K562 (cell line): Measurements from ENCODE around the gene THEMIS. TPM values are rescaled to one million over a fixed set of nuclear protein-coding genes. Genes with fewer than 3 reads are reported as not detected.

ENCODE experiments used
- ATAC-seq: fragments of 200-7000 bp; cut with Tn5 transposase; 3 replicates; pipeline ENCODE4 v1.9.1; 2020; ENCODE audit warnings: moderate library complexity
- BruUV-seq: library from RNA; stranded (reverse); fragments of 400-500 nt; replicated peaks from 2 replicates; lab custom pipeline; 2021; lab: Mats Ljungman, UMichigan
- CTCF ChIA-PET: fragments of 300-600 bp; formaldehyde crosslinking; extraction: SDS; loops from one replicate; lab custom pipeline; 2021; ENCODE audit warnings: low intra/inter-chr PET ratio; lab: Yijun Ruan, JAX
- POLR2A ChIA-PET: fragments of 300-600, 350-650 bp; sonication (Branson Sonifier 250); formaldehyde crosslinking; extraction: SDS; loops from one replicate; lab custom pipeline; 2021; ENCODE audit warnings: antibody characterized with exemption, inconsistent platforms; lab: Yijun Ruan, JAX
- DNase-seq, 4 experiments: peaks; one replicate each; pipeline versions ENCODE4 v3.0.0 to v3.0.0-alpha.2; 2011 to 2018; ENCODE audit warnings: low spot score in 3 of 4, mixed read lengths in 3 of 4; ENCODE audit errors: extremely low read depth in 1 of 4
- FAIRE-seq: peaks from 2 replicates; lab custom pipeline; 2011; peaks lifted over from hg19 to GRCh38; lab: Jason Lieb, UNC
- H2AFZ ChIP-seq: 2 replicates; pipeline ENCODE4 v1.6.0; 2011; ENCODE audit warnings: low read depth, low read length, control low read depth, inconsistent platforms
- H3K27ac ChIP-seq: fragments of 200-600 bp; 3 replicates; pipeline ENCODE4 v1.8.0; 2011; ENCODE audit warnings: low read depth, mild to moderate bottlenecking, control low read depth, inconsistent platforms, low read length, moderate library complexity, mixed read lengths; ENCODE audit errors: extremely low read depth
- H3K27me3 ChIP-seq, 2 experiments: fragments of 300-600 bp in 1 of 2; 2 replicates in 1 of 2; 3 replicates in 1 of 2; pipeline versions ENCODE4 v1.6.0 to v1.8.0; 2011; ENCODE audit warnings: inconsistent platforms in 2 of 2, low read length in 2 of 2, mild to moderate bottlenecking in 1 of 2, mixed read lengths in 1 of 2, moderate library complexity in 1 of 2; ENCODE audit not compliant: control insufficient read depth in 2 of 2, insufficient read depth in 2 of 2
- H3K36me3 ChIP-seq: fragments of 300-600 bp; 3 replicates; pipeline ENCODE4 v1.8.0; 2011; ENCODE audit warnings: mild to moderate bottlenecking, low read length, inconsistent platforms; ENCODE audit not compliant: control insufficient read depth, insufficient read depth
- H3K4me1 ChIP-seq, 2 experiments: fragments of 200-600 bp in 1 of 2; replicated peaks in 1 of 2; 2 replicates in 1 of 2; 3 replicates in 1 of 2; pipeline versions ENCODE4 v1.5.1 to v1.8.0; 2011; ENCODE audit warnings: inconsistent platforms in 2 of 2, low read length in 2 of 2, mild to moderate bottlenecking in 1 of 2, mixed read lengths in 1 of 2, moderate library complexity in 1 of 2; ENCODE audit not compliant: control insufficient read depth in 2 of 2, insufficient read depth in 2 of 2
- H3K4me2 ChIP-seq: 2 replicates; pipeline ENCODE4 v1.6.1; 2011; ENCODE audit warnings: low read length, control low read depth, inconsistent platforms, mixed read lengths; ENCODE audit not compliant: insufficient read depth
- H3K4me3 ChIP-seq: fragments of 200-600 bp; sonication (generic), shearing (Covaris generic); 2 replicates; pipeline ENCODE4 v1.5.1; 2016; ENCODE audit warnings: control low read depth, inconsistent platforms
- H3K79me2 ChIP-seq: fragments of 200-600 bp; 3 replicates; pipeline ENCODE4 v1.8.0; 2011; ENCODE audit warnings: low read length, inconsistent platforms; ENCODE audit not compliant: control insufficient read depth, insufficient read depth
- H3K9ac ChIP-seq, 2 experiments: 2 replicates each; pipeline versions ENCODE4 v1.6.0 to v1.6.1; 2011; ENCODE audit warnings: low read depth in 2 of 2, low read length in 2 of 2, control low read depth in 1 of 2, inconsistent platforms in 1 of 2, mild to moderate bottlenecking in 1 of 2, mixed read lengths in 1 of 2; ENCODE audit not compliant: insufficient read depth in 1 of 2
- H3K9me1 ChIP-seq: one replicate; pipeline ENCODE4 v1.6.0; 2011; ENCODE audit warnings: inconsistent platforms, mild to moderate bottlenecking, low read length, moderate library complexity; ENCODE audit not compliant: control insufficient read depth, insufficient read depth
- H3K9me3 ChIP-seq: replicated peaks from 2 replicates; pipeline ENCODE4 v1.5.1; 2011; ENCODE audit warnings: low read depth, low read length, inconsistent platforms; ENCODE audit not compliant: control insufficient read depth, insufficient read depth
- H4K20me1 ChIP-seq: replicated peaks from 2 replicates; pipeline ENCODE4 v1.6.1; 2011; ENCODE audit warnings: low read length, inconsistent platforms, mixed read lengths; ENCODE audit not compliant: control insufficient read depth, insufficient read depth
- EP400 ChIP-seq: fragments of 450-650 bp; IDR thresholded peaks from 2 replicates; pipeline ENCODE4 v1.6.1; 2017; ENCODE audit warnings: antibody characterized with exemption, mild to moderate bottlenecking, moderate library complexity
- NFIX ChIP-seq: fragments of 250-450 bp; sonication (Bioruptor Pico); IDR thresholded peaks from 2 replicates; pipeline ENCODE4 v1.4.0; 2020; ENCODE audit warnings: low read depth, mild to moderate bottlenecking, moderate library complexity
- RBBP5 ChIP-seq: fragments of 200-600 bp; sonication (generic); IDR thresholded peaks from 2 replicates; pipeline ENCODE4 v1.6.1; 2012; ENCODE audit warnings: borderline replicate concordance, mild to moderate bottlenecking, low read length, control low read depth, inconsistent platforms; ENCODE audit not compliant: insufficient read depth, poor library complexity, severe bottlenecking
- RBM17 ChIP-seq: fragments of 200-400 bp; formaldehyde crosslinking; IDR thresholded peaks from 2 replicates; pipeline ENCODE4 v1.6.1; 2017; ENCODE audit warnings: low read depth, mild to moderate bottlenecking, low read length, borderline replicate concordance
- THRA ChIP-seq: fragments of 450-650 bp; IDR thresholded peaks from 2 replicates; pipeline ENCODE4 v1.6.1; 2017; ENCODE audit warnings: mild to moderate bottlenecking, moderate library complexity
- XRCC4 ChIP-seq: IDR thresholded peaks from one replicate; pipeline ENCODE4 v1.6.1; 2011; ENCODE audit not compliant: insufficient read depth, insufficient read length; ENCODE audit errors: extremely low read depth
- ZNF282 ChIP-seq: sonication (generic); formaldehyde crosslinking; IDR thresholded peaks from 2 replicates; pipeline ENCODE4 v1.8.1; 2023; ENCODE audit warnings: missing genetic modification reagents
- ZNF764 ChIP-seq: fragments of 250-450 bp; sonication (Bioruptor Pico); IDR thresholded peaks from 2 replicates; pipeline ENCODE4 v1.4.0; 2020; ENCODE audit warnings: low read depth, mild to moderate bottlenecking, moderate library complexity
- ZNF785 ChIP-seq: fragments of 250-450 bp; sonication (Bioruptor Pico); IDR thresholded peaks from 2 replicates; pipeline ENCODE4 v1.4.0; 2020; ENCODE audit warnings: mild to moderate bottlenecking
- WGBS: fragments of 100-300 bp; shearing (Covaris generic); methylation state at CpG from one replicate; pipeline ENCODE4 v1.1.6; 2016; ENCODE audit warnings: low coverage, mixed read lengths; ENCODE audit not compliant: insufficient coverage; ENCODE audit errors: missing lambda C conversion rate; 5-methylcytosine and 5-hydroxymethylcytosine counted together
- in situ Hi-C: fragments of 300-500 bp; cut with MboI; formaldehyde crosslinking; loops from 4 replicates; pipeline ENCODE4 v1.15.0; 2018; ENCODE audit warnings: inconsistent platforms, mixed read lengths
- intact Hi-C: fragments of 100-400 bp; cut with micrococcal nuclease; formaldehyde crosslinking; loops from 2 replicates; pipeline ENCODE4 v1.14.2; 2022
- polyA plus RNA-seq, 8 experiments: library from polyadenylated mRNA; depleted of rRNA in 4 of 8; stranded (reverse) in 5 of 8; unstranded in 3 of 8; fragments of >200 nt; fragmentation: Nextera tagmentation in 2 of 8; fragmentation: Illumina TruSeq in 1 of 8; extraction: Ambion mirVana in 2 of 8; extraction: Trizol in 1 of 8; gene quantifications; 2 replicates each; pipeline versions ENCODE4 v1.2.1 to v1.2.3, GENCODE V29; 2011 to 2014; ENCODE audit warnings: inconsistent platforms in 1 of 8, missing spikeins in 1 of 8
- total RNA-seq, 7 experiments: library from RNA; depleted of rRNA in 6 of 7; stranded (reverse); fragments of >200 nt in 6 of 7; fragmentation: Illumina TruSeq in 2 of 7; extraction: Trizol in 2 of 7; gene quantifications; 2 replicates each; pipeline versions ENCODE4 v1.2.1 to v1.2.3, GENCODE V29; 2011 to 2021; ENCODE audit warnings: low replicate concordance in 1 of 7

Gene THEMIS
- total and polyA plus RNA-seq, 9 of the 15 experiments (the other 6 are each of a cell fraction or from before 2014, with no cell fraction given) = 0.09 TPM; not detected in 8

GRCh38 chr6:127924031-127924430 is 23.2 kb upstream of the THEMIS start:
- TF ChIP-seq RBM17 (no peak), RBBP5 (no peak), EP400 (no peak)
- no peak for DNase-seq
- intact Hi-C loops = no loop called here
- no TSS peak for BruUV-seq
- Histone ChIP-seq H3K27me3 (no peaks in the 10 kb centered on the region), H2AFZ (no peak overlapping the region), H3K9ac (no peak overlapping the region), H3K9me3 (no peaks in the 10 kb centered on the region), H4K20me1 (no peaks in the 10 kb centered on the region), H3K9me1 (no peaks in the 10 kb centered on the region), H3K36me3 (no peaks in the 10 kb centered on the region), H3K79me2 (no peaks in the 10 kb centered on the region), H3K27ac (no peak overlapping the region), H3K4me1 (no peaks in the 10 kb centered on the region), H3K4me3 (no peak overlapping the region), H3K4me2 (no peak overlapping the region)
- no peak for ATAC-seq
- in situ Hi-C loops = no loop called here
- CTCF ChIA-PET = no interaction called here
- POLR2A ChIA-PET = no interaction called here
- no peak for FAIRE-seq

DNA sequence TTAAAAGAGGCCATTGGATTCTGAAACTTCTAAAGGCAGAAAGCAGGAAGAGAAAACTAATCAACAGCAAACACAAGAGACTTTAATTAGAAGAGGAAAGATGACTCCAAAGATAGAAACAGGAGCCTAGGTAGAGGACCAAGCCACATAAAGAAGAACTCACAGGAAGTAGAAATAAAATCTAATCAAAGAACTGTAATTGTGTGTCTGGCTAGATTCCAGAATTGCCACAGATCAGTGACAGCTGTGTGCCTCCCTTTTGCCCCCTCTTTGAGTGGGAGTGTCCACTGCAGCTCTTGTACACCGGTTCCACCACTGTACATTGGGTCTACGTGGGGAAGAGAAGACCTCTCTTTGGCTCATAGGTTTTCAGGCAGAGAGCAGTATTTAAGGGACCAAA is 22.3 kb upstream of the THEMIS start:
- ChIA-PET POLR2A (no interaction called here), CTCF (no interaction called here)
- Histone ChIP-seq H3K4me3 (no peak overlapping the region), H3K4me1 (no peaks in the 10 kb centered on the region), H3K27ac (no peak overlapping the region), H3K4me2 (no peak overlapping the region), H3K79me2 (no peaks in the 10 kb centered on the region), H3K27me3 (no peaks in the 10 kb centered on the region), H2AFZ (no peak overlapping the region), H3K9me1 (no peaks in the 10 kb centered on the region), H3K36me3 (no peaks in the 10 kb centered on the region), H3K9me3 (no peaks in the 10 kb centered on the region), H3K9ac (no peak overlapping the region), H4K20me1 (no peaks in the 10 kb centered on the region)
- intact Hi-C loops = no loop called here
- ATAC-seq (no peak), FAIRE-seq (no peak), DNase-seq (no peak)
- TF ChIP-seq ZNF785 (CRISPR knock-in tag) = no peak
- no peak for TF ChIP-seq ZNF764
- TF ChIP-seq NFIX = no peak
- TF ChIP-seq THRA = no peak
- TF ChIP-seq ZNF282 (CRISPR knock-in tag) = no peak
- no peak for TF ChIP-seq XRCC4
- 0% methylated on average over 2 of the region's 2 CpGs for WGBS
- no TSS peak for BruUV-seq
- in situ Hi-C loops = no loop called here
